ENCODE data around the gene MPDU1. TPM values are rescaled to one million over a fixed set of nuclear protein-coding genes. Genes with fewer than 3 reads are reported as not detected.

The MPDU1 gene
- total and polyA plus RNA-seq, 2 of the 13 experiments (the other 11 are each of a cell fraction or from before 2014, with no cell fraction given), result 112 to 167 TPM

DNA sequence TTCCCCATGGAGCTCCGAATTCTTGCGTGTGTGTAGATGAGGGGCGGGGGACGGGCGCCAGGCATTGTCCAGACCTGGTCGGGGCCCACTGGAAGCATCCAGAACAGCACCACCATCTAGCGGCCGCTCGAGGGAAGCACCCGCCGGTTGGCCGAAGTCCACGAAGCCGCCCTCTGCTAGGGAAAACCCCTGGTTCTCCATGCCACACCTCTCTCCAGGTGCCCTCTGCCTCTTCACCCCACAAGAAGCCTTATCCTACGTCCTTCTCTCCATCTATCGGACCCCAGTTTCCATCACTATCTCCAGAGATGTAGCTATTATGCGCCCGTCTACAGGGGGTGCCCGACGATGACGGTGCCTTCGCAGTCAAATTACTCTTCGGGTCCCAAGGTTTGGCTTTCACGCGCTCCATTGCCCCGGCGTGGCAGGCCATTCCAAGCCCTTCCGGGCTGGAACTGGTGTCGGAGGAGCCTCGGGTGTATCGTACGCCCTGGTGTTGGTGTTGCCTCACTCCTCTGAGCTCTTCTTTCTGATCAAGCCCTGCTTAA lies 22.6 kb upstream of the MPDU1 start (continued):
- TF ChIP-seq GATAD1 (CRISPR knock-in tag; IDR thresholded peaks at IDR 0.05) (peak; percentile 79), CTCF (CRISPR knock-in tag; IDR thresholded peaks at IDR 0.05) (peak; percentile 96), ZNF577 (CRISPR knock-in tag; IDR thresholded peaks at IDR 0.05; ENCODE audit: borderline replicate concordance, low read depth) (no peak), SIX4 (CRISPR knock-in tag; IDR thresholded peaks at IDR 0.05) (no peak), ZNF407 (CRISPR knock-in tag; IDR thresholded peaks at IDR 0.05; ENCODE audit: not compliant biosample characterization) (no peak), ZNF543 (CRISPR knock-in tag; IDR thresholded peaks at IDR 0.05) (peak; percentile 5; the same call in 1 of the 2 replicates), GATA4 (IDR thresholded peaks at IDR 0.05; ENCODE audit: borderline replicate concordance, low read depth) (no peak), DRAP1 (CRISPR knock-in tag; IDR thresholded peaks at IDR 0.05) (no peak), REXO4 (CRISPR knock-in tag; IDR thresholded peaks at IDR 0.05; ENCODE audit: borderline replicate concordance) (no peak), ZNF567 (CRISPR knock-in tag; IDR thresholded peaks at IDR 0.05; ENCODE audit: borderline replicate concordance) (no peak; the same call in 1 of the 2 replicates), RXRA (CRISPR knock-in tag; IDR thresholded peaks at IDR 0.05) (0 out of 2 replicates have a peak, but pooled peaks have one; percentile 12), CHD2 (IDR thresholded peaks at IDR 0.05; ENCODE audit: low read depth, low read length) (no peak), ARID2 (CRISPR knock-in tag; IDR thresholded peaks at IDR 0.05; ENCODE audit: borderline replicate concordance) (no peak), HNF4G (IDR thresholded peaks at IDR 0.05; ENCODE audit: borderline replicate concordance, low read depth, low read length) (peak; percentile 58; the same call in 1 of the 2 replicates), HNF4G (CRISPR knock-in tag; IDR thresholded peaks at IDR 0.05; ENCODE audit: borderline replicate concordance, low read depth) (no peak), BCL3 (CRISPR knock-in tag; IDR thresholded peaks at IDR 0.05) (peak; percentile 74; the same call in 1 of the 2 replicates)
- TF ChIP-seq, protein P1, sequence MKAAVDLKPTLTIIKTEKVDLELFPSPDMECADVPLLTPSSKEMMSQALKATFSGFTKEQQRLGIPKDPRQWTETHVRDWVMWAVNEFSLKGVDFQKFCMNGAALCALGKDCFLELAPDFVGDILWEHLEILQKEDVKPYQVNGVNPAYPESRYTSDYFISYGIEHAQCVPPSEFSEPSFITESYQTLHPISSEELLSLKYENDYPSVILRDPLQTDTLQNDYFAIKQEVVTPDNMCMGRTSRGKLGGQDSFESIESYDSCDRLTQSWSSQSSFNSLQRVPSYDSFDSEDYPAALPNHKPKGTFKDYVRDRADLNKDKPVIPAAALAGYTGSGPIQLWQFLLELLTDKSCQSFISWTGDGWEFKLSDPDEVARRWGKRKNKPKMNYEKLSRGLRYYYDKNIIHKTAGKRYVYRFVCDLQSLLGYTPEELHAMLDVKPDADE (CRISPR knock-in tag; IDR thresholded peaks at IDR 0.05), result no peak

Measured in HepG2 (cell line).